GM20431 (cell line): ENCODE data around the gene RAP1GDS1.
"Not testable (repeated sequence)": the region's sequence is repeated elsewhere in the genome, so short reads cannot be mapped to it uniquely, and the experiment has no call there.

Experiments
- in situ Hi-C: fragments of 300-500 bp; cut with MseI, MboI; formaldehyde crosslinking; loops from one replicate; pipeline ENCODE4 v1.15.0; 2020; ENCODE audit warnings: low sequenced_read_pairs; ENCODE audit not compliant: unreplicated experiment

RAP1GDS1 gene

GRCh38 chr4:98343626-98344025 is 82.4 kb downstream of the RAP1GDS1 start:
- in situ Hi-C loops, result no loop called here

- in situ Hi-C loops, result no loop called here
Measured at GRCh38 chr4:98345838-98346237, 84.7 kb downstream of the RAP1GDS1 start.

- in situ Hi-C loops, result no loop called here
Measured at GRCh38 chr4:98352396-98352795, 91.2 kb downstream of the RAP1GDS1 start.

- in situ Hi-C loops, result no loop called here
Measured at GRCh38 chr4:98352940-98353339, 91.8 kb downstream of the RAP1GDS1 start.

- in situ Hi-C loops, result no loop called here
Measured at GRCh38 chr4:98358630-98359248, 97.6 kb downstream of the RAP1GDS1 start.

- in situ Hi-C loops, result no loop called here
Measured at GRCh38 chr4:98359646-98360045, 98.5 kb downstream of the RAP1GDS1 start.

GRCh38 chr4:98363431-98363830 is 102.2 kb downstream of the RAP1GDS1 start:
- in situ Hi-C loops, result no loop called here

- in situ Hi-C loops, result not testable (repeated sequence)
Measured at GRCh38 chr4:98366275-98366674, 105.1 kb downstream of the RAP1GDS1 start.

GRCh38 chr4:98368000-98368399 is 106.8 kb downstream of the RAP1GDS1 start:
- in situ Hi-C loops, result not testable (repeated sequence)

GRCh38 chr4:98369322-98369721 is 108.1 kb downstream of the RAP1GDS1 start:
- in situ Hi-C loops, result no loop called here

GRCh38 chr4:98374643-98375042 is 113.5 kb downstream of the RAP1GDS1 start:
- in situ Hi-C loops, result no loop called here

- in situ Hi-C loops, result no loop called here
Measured at GRCh38 chr4:98377559-98377958, 116.4 kb downstream of the RAP1GDS1 start.

GRCh38 chr4:98381306-98381705 is 120.1 kb downstream of the RAP1GDS1 start:
- in situ Hi-C loops, result no loop called here

GRCh38 chr4:98383431-98384106 is 122.4 kb downstream of the RAP1GDS1 start:
- in situ Hi-C loops, result no loop called here

GRCh38 chr4:98385831-98386230 is 124.6 kb downstream of the RAP1GDS1 start:
- in situ Hi-C loops, result no loop called here

- in situ Hi-C loops, result no loop called here
Measured at GRCh38 chr4:98387345-98388026, 126.3 kb downstream of the RAP1GDS1 start.

- in situ Hi-C loops, result no loop called here
Measured at GRCh38 chr4:98394134-98394533, 132.9 kb downstream of the RAP1GDS1 start.

GRCh38 chr4:98399915-98400314 is 138.7 kb downstream of the RAP1GDS1 start:
- in situ Hi-C loops, result no loop called here

GRCh38 chr4:98406819-98407218 is 145.6 kb downstream of the RAP1GDS1 start:
- in situ Hi-C loops, result no loop called here

GRCh38 chr4:98411731-98412130 is 150.5 kb downstream of the RAP1GDS1 start:
- in situ Hi-C loops, result no loop called here

GRCh38 chr4:98416844-98417243 is 155.7 kb downstream of the RAP1GDS1 start:
- in situ Hi-C loops, result no loop called here
